Liver (tissue), 3 donors: ENCODE data around the gene OR5AK2.
"Not testable (repeated sequence)": the region's sequence is repeated elsewhere in the genome, so short reads cannot be mapped to it uniquely, and the experiment has no call there.

Source experiments
- CTCF ChIP-seq: fragments of 150-350 bp; IDR thresholded peaks from 2 replicates; pipeline ENCODE4 v1.5.1; 2017; ENCODE audit warnings: improper control_type of control experiment, low read depth, low read length; ENCODE audit not compliant: missing input control
- MAX ChIP-seq: IDR thresholded peaks from 2 replicates; pipeline ENCODE4 v1.6.1; 2016; ENCODE audit warnings: antibody characterized with exemption
- NR2F2 ChIP-seq: IDR thresholded peaks from 2 replicates; pipeline ENCODE4 v1.6.1; 2016; ENCODE audit warnings: antibody characterized with exemption
- RAD21 ChIP-seq, 2 donors: IDR thresholded peaks; 2 replicates each; pipeline ENCODE4 v1.6.1; 2016; ENCODE audit warnings: antibody characterized with exemption in 2 of 2, mild to moderate bottlenecking in 2 of 2
- RXRA ChIP-seq, 2 donors: IDR thresholded peaks; 2 replicates each; pipeline ENCODE4 v1.6.1; 2017 to 2018; ENCODE audit warnings: antibody characterized with exemption in 2 of 2, mild to moderate bottlenecking in 1 of 2
- YY1 ChIP-seq: IDR thresholded peaks from 2 replicates; pipeline ENCODE4 v1.6.1; 2016; ENCODE audit warnings: antibody characterized with exemption, mild to moderate bottlenecking
- TF ChIP-seq, protein P1 (sequence below): IDR thresholded peaks from 2 replicates; pipeline ENCODE4 v1.6.1; 2016; ENCODE audit warnings: antibody characterized with exemption, mild to moderate bottlenecking
- TF ChIP-seq, protein P2 (sequence below): IDR thresholded peaks from 2 replicates; pipeline ENCODE4 v1.6.1; 2016; ENCODE audit warnings: antibody characterized with exemption
- donor health status: healthy.
- donor health status: healthy.

GRCh38 chr11:56953907-56954306 is 34.8 kb upstream of the OR5AK2 start:
- TF ChIP-seq, protein P1, sequence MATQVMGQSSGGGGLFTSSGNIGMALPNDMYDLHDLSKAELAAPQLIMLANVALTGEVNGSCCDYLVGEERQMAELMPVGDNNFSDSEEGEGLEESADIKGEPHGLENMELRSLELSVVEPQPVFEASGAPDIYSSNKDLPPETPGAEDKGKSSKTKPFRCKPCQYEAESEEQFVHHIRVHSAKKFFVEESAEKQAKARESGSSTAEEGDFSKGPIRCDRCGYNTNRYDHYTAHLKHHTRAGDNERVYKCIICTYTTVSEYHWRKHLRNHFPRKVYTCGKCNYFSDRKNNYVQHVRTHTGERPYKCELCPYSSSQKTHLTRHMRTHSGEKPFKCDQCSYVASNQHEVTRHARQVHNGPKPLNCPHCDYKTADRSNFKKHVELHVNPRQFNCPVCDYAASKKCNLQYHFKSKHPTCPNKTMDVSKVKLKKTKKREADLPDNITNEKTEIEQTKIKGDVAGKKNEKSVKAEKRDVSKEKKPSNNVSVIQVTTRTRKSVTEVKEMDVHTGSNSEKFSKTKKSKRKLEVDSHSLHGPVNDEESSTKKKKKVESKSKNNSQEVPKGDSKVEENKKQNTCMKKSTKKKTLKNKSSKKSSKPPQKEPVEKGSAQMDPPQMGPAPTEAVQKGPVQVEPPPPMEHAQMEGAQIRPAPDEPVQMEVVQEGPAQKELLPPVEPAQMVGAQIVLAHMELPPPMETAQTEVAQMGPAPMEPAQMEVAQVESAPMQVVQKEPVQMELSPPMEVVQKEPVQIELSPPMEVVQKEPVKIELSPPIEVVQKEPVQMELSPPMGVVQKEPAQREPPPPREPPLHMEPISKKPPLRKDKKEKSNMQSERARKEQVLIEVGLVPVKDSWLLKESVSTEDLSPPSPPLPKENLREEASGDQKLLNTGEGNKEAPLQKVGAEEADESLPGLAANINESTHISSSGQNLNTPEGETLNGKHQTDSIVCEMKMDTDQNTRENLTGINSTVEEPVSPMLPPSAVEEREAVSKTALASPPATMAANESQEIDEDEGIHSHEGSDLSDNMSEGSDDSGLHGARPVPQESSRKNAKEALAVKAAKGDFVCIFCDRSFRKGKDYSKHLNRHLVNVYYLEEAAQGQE = not testable (repeated sequence)
- not testable (repeated sequence) for TF ChIP-seq CTCF; YY1; MAX; RXRA (IDR thresholded peaks at IDR 0.05); NR2F2; RAD21 (IDR thresholded peaks at IDR 0.05)
- TF ChIP-seq, protein P2, sequence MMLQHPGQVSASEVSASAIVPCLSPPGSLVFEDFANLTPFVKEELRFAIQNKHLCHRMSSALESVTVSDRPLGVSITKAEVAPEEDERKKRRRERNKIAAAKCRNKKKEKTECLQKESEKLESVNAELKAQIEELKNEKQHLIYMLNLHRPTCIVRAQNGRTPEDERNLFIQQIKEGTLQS = not testable (repeated sequence)
